ENCODE data around the gene ALG2. TPM values are rescaled to one million over a fixed set of nuclear protein-coding genes. Genes with fewer than 3 reads are reported as not detected.
A peak's percentile ranks its signal among the peaks of the same experiment; 100 is the strongest.

Gene ALG2
- total and polyA plus RNA-seq, 2 of the 13 experiments (the other 11 are each of a cell fraction or from before 2014, with no cell fraction given) = 46.2 to 49.0 TPM

DNA sequence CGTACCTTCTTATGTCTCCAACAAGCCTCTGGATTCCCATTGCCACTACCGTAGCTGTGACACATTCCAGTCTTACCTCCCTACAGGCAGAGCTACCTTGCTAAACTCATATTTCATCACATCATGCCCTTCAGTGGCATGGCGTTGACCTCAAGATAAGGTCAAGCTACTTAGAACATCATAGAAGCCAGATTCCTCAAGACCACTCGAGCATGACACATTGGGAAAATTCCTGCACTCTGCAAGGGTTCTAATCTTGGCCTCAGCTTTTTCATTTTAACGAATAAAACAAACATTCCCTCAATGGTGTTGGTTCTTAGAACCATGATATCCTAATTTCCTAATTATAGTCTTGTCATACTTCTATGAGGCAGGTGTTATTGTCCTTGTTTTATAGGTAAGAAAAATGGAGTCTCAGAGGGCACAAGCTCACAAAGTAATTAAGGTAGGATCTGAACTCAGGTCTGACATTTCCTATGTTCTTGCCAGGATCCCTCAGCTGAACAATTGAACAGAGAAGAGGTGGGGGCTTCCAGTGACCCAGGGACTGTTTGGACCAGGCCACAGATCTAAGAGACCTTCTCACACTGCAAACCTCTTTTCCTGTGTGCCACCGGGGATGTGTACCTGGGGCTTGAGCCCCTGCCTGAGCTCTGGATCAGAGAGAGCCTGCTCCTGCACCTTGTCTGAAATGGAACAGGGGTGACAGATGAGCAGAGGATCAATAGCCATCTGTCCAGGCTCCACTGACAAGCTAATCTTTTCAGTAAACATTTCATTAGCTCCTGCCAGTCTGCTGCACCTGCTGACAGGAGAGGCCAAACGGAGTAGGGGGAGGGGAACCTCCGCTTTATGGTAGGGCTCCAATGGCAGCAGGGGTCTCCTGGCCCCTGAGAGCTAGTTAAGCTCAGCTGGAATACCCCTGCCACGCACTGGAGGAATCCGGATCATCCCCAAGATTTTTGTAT lies 49.3 kb downstream of the ALG2 start (continued):
- TF ChIP-seq EED (CRISPR knock-in tag; IDR thresholded peaks at IDR 0.05) = no peak
- TF ChIP-seq ZNF83 (CRISPR knock-in tag; IDR thresholded peaks at IDR 0.05; ENCODE audit: borderline replicate concordance) = no peak
- TF ChIP-seq ARHGAP35 (CRISPR knock-in tag; IDR thresholded peaks at IDR 0.05; ENCODE audit: borderline replicate concordance) = no peak
- no peak for TF ChIP-seq KAT7 (CRISPR knock-in tag; IDR thresholded peaks at IDR 0.05; ENCODE audit: borderline replicate concordance)
- TF ChIP-seq NCOR1 (IDR thresholded peaks at IDR 0.05; ENCODE audit: borderline replicate concordance, low read length) = no peak
- TF ChIP-seq, protein P1, sequence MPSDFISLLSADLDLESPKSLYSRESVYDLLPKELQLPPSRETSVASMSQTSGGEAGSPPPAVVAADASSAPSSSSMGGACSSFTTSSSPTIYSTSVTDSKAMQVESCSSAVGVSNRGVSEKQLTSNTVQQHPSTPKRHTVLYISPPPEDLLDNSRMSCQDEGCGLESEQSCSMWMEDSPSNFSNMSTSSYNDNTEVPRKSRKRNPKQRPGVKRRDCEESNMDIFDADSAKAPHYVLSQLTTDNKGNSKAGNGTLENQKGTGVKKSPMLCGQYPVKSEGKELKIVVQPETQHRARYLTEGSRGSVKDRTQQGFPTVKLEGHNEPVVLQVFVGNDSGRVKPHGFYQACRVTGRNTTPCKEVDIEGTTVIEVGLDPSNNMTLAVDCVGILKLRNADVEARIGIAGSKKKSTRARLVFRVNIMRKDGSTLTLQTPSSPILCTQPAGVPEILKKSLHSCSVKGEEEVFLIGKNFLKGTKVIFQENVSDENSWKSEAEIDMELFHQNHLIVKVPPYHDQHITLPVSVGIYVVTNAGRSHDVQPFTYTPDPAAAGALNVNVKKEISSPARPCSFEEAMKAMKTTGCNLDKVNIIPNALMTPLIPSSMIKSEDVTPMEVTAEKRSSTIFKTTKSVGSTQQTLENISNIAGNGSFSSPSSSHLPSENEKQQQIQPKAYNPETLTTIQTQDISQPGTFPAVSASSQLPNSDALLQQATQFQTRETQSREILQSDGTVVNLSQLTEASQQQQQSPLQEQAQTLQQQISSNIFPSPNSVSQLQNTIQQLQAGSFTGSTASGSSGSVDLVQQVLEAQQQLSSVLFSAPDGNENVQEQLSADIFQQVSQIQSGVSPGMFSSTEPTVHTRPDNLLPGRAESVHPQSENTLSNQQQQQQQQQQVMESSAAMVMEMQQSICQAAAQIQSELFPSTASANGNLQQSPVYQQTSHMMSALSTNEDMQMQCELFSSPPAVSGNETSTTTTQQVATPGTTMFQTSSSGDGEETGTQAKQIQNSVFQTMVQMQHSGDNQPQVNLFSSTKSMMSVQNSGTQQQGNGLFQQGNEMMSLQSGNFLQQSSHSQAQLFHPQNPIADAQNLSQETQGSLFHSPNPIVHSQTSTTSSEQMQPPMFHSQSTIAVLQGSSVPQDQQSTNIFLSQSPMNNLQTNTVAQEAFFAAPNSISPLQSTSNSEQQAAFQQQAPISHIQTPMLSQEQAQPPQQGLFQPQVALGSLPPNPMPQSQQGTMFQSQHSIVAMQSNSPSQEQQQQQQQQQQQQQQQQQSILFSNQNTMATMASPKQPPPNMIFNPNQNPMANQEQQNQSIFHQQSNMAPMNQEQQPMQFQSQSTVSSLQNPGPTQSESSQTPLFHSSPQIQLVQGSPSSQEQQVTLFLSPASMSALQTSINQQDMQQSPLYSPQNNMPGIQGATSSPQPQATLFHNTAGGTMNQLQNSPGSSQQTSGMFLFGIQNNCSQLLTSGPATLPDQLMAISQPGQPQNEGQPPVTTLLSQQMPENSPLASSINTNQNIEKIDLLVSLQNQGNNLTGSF (CRISPR knock-in tag; IDR thresholded peaks at IDR 0.05) = no peak
- TF ChIP-seq, protein P2, sequence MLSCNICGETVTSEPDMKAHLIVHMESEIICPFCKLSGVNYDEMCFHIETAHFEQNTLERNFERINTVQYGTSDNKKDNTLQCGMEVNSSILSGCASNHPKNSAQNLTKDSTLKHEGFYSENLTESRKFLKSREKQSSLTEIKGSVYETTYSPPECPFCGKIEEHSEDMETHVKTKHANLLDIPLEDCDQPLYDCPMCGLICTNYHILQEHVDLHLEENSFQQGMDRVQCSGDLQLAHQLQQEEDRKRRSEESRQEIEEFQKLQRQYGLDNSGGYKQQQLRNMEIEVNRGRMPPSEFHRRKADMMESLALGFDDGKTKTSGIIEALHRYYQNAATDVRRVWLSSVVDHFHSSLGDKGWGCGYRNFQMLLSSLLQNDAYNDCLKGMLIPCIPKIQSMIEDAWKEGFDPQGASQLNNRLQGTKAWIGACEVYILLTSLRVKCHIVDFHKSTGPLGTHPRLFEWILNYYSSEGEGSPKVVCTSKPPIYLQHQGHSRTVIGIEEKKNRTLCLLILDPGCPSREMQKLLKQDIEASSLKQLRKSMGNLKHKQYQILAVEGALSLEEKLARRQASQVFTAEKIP (CRISPR knock-in tag; IDR thresholded peaks at IDR 0.05; ENCODE audit: borderline replicate concordance) = no peak
- TF ChIP-seq, protein P3, sequence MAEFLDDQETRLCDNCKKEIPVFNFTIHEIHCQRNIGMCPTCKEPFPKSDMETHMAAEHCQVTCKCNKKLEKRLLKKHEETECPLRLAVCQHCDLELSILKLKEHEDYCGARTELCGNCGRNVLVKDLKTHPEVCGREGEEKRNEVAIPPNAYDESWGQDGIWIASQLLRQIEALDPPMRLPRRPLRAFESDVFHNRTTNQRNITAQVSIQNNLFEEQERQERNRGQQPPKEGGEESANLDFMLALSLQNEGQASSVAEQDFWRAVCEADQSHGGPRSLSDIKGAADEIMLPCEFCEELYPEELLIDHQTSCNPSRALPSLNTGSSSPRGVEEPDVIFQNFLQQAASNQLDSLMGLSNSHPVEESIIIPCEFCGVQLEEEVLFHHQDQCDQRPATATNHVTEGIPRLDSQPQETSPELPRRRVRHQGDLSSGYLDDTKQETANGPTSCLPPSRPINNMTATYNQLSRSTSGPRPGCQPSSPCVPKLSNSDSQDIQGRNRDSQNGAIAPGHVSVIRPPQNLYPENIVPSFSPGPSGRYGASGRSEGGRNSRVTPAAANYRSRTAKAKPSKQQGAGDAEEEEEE (CRISPR knock-in tag; IDR thresholded peaks at IDR 0.05; ENCODE audit: borderline replicate concordance) = no peak
- peak; percentile 41; the same call in 1 of the 2 replicates for TF ChIP-seq UBTF (CRISPR knock-in tag; IDR thresholded peaks at IDR 0.05)
- TF ChIP-seq ZNF3 (CRISPR knock-in tag; IDR thresholded peaks at IDR 0.05) = peak; percentile 55; the same call in 1 of the 2 replicates
- TF ChIP-seq, protein P4, sequence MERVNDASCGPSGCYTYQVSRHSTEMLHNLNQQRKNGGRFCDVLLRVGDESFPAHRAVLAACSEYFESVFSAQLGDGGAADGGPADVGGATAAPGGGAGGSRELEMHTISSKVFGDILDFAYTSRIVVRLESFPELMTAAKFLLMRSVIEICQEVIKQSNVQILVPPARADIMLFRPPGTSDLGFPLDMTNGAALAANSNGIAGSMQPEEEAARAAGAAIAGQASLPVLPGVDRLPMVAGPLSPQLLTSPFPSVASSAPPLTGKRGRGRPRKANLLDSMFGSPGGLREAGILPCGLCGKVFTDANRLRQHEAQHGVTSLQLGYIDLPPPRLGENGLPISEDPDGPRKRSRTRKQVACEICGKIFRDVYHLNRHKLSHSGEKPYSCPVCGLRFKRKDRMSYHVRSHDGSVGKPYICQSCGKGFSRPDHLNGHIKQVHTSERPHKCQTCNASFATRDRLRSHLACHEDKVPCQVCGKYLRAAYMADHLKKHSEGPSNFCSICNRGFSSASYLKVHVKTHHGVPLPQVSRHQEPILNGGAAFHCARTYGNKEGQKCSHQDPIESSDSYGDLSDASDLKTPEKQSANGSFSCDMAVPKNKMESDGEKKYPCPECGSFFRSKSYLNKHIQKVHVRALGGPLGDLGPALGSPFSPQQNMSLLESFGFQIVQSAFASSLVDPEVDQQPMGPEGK (CRISPR knock-in tag; IDR thresholded peaks at IDR 0.05) = 0 out of 2 replicates have a peak, but pooled peaks have one; percentile 23
- no peak for TF ChIP-seq ELF4 (CRISPR knock-in tag; IDR thresholded peaks at IDR 0.05; ENCODE audit: borderline replicate concordance)
- no peak for TF ChIP-seq FOXP1 (IDR thresholded peaks at IDR 0.05)
- TF ChIP-seq FOXP1 (CRISPR knock-in tag; IDR thresholded peaks at IDR 0.05) = peak; percentile 70

Data from HepG2 (cell line).